KMS-11 (cell line): ENCODE measurements around the gene GPS1.

Experiments used
- H2AFZ ChIP-seq: fragments of 200-600 bp; sonication (generic); 2 replicates; pipeline ENCODE4 v1.6.1; 2016; ENCODE audit warnings: antibody characterized with exemption, mixed run types, low read depth
- H3K27ac ChIP-seq: fragments of 200-600 bp; sonication (generic); 2 replicates; pipeline ENCODE4 v1.6.1; 2016; ENCODE audit warnings: mild to moderate bottlenecking, mixed run types
- H3K27me3 ChIP-seq: fragments of 200-600 bp; sonication (generic); 2 replicates; pipeline ENCODE4 v1.6.1; 2017; ENCODE audit warnings: mild to moderate bottlenecking, low read depth, mixed run types, moderate library complexity; ENCODE audit not compliant: insufficient read depth
- H3K36me3 ChIP-seq: fragments of 200-600 bp; sonication (generic); 2 replicates; pipeline ENCODE4 v1.6.1; 2017; ENCODE audit warnings: mild to moderate bottlenecking, mixed run types; ENCODE audit not compliant: insufficient read depth
- H3K4me1 ChIP-seq: fragments of 200-600 bp; sonication (generic); 2 replicates; pipeline ENCODE4 v1.6.1; 2016; ENCODE audit warnings: mild to moderate bottlenecking, low read depth, mixed run types; ENCODE audit not compliant: poor library complexity, severe bottlenecking
- H3K4me2 ChIP-seq: fragments of 200-600 bp; sonication (generic); 2 replicates; pipeline ENCODE4 v1.7.0; 2016; ENCODE audit warnings: mild to moderate bottlenecking, mixed run types
- H3K4me3 ChIP-seq: fragments of 200-600 bp; sonication (generic); IDR thresholded peaks from 2 replicates; pipeline ENCODE4 v1.6.1; 2017; ENCODE audit warnings: low read depth, low read length, mixed read lengths; ENCODE audit not compliant: insufficient read depth
- H3K79me2 ChIP-seq: fragments of 200-600 bp; sonication (generic); 2 replicates; pipeline ENCODE4 v1.6.1; 2016; ENCODE audit warnings: low read depth, mixed run types; ENCODE audit not compliant: insufficient read depth
- H3K9ac ChIP-seq: fragments of 200-600 bp; sonication (generic); 2 replicates; pipeline ENCODE4 v1.6.1; 2016; ENCODE audit warnings: mild to moderate bottlenecking, mixed run types
- H4K20me1 ChIP-seq: fragments of 200-600 bp; sonication (generic); 2 replicates; pipeline ENCODE4 v1.6.1; 2016; ENCODE audit warnings: mild to moderate bottlenecking, mixed run types; ENCODE audit not compliant: insufficient read depth
- TF ChIP-seq, protein P1 (sequence below): fragments of 200-600 bp; sonication (generic); conservative IDR thresholded peaks from 2 replicates; pipeline ENCODE4 v1.6.1; 2017; ENCODE audit warnings: low read depth, mild to moderate bottlenecking, antibody characterized with exemption, low read length, moderate library complexity, mixed read lengths

The GPS1 gene

DNA sequence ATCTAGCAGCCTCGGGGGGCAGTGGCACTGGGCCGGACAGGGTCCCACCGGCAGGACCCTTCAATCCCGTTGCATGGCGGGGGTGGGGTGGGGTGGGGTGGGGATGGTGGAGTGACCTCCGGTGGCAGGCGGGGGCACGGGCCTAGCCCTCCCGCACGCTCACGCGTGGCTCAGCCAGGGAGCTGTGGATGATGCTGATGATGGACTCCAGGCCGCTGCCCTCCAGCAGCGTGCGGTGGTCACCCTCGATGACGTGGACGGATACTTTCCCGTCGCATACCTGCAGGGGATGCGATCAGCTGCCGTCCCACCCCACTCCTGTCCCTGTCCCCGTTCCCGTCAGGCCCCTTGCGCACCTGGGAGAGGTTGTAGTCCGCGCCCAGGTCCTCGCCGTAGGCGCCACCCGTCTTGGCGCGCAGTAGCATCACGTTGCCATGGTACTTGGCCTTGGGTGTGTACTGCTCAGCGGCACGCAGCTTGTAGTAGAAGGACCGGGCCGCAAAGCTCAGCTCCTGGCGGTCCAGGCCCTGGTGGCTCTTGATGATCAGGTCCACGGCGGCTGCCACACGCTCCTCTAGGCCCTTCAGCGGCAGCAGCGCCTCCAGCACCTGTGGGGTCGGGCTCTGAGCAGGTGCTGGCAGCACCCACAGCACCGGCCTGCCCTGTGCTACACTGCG, 27.4 kb downstream of the GPS1 start:
- Histone ChIP-seq H3K27me3 (no peaks in the 10 kb centered on the region), H2AFZ (no peak overlapping the region), H3K79me2 (no peaks in the 10 kb centered on the region), H3K36me3 (peaks cover 15% of the 10 kb centered on the region; the same call in 1 of the 2 replicates), H3K27ac (no peak overlapping the region), H3K4me2 (no peak overlapping the region), H3K4me3 (no peak overlapping the region), H3K9ac (no peak overlapping the region), H3K4me1 (no peaks in the 10 kb centered on the region), H4K20me1 (no peaks in the 10 kb centered on the region)
- TF ChIP-seq, protein P1, sequence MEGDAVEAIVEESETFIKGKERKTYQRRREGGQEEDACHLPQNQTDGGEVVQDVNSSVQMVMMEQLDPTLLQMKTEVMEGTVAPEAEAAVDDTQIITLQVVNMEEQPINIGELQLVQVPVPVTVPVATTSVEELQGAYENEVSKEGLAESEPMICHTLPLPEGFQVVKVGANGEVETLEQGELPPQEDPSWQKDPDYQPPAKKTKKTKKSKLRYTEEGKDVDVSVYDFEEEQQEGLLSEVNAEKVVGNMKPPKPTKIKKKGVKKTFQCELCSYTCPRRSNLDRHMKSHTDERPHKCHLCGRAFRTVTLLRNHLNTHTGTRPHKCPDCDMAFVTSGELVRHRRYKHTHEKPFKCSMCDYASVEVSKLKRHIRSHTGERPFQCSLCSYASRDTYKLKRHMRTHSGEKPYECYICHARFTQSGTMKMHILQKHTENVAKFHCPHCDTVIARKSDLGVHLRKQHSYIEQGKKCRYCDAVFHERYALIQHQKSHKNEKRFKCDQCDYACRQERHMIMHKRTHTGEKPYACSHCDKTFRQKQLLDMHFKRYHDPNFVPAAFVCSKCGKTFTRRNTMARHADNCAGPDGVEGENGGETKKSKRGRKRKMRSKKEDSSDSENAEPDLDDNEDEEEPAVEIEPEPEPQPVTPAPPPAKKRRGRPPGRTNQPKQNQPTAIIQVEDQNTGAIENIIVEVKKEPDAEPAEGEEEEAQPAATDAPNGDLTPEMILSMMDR = no peak

DNA sequence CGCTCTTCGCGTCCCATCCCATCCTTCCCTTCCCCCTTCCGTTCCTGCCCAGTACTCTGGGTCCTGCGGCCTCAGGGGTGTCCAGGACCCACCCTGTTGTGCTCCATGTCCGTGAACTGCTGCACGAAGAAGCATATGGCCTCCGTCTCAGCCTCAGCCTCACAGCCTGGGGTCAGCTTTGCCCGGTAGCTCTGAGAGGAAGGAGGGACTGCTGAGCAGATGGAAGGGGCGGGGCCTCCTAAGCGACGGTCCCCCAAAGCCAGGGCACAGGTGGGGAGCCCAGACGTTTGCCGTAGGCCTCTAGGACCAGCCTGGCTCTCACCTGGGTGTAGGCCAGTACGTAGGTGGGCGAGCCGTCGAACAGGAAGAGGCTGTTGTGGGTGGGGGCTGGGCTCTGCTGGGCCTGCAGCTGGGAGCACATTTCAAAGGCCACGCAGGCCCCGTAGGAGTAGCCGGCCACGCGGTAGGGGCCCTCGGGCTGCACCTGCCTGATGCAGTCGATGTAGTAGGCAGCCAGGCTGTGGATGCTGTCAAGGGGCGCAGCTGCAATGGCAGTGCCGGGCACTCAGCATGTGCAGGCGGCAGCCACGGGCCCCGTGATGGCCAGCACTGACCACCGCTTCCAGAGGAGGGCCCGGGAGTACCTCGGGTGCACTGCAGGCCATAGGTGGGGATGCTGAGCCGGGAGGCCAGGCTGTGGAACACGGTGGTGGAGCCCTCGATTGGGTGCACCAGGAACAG, 28.5 kb downstream of the GPS1 start:
- Histone ChIP-seq H3K27me3 (no peaks in the 10 kb centered on the region), H3K9ac (no peak overlapping the region), H3K36me3 (peaks cover 23% of the 10 kb centered on the region; the same call in 1 of the 2 replicates), H3K27ac (no peak overlapping the region), H3K4me3 (no peak overlapping the region), H3K4me1 (no peaks in the 10 kb centered on the region), H4K20me1 (no peaks in the 10 kb centered on the region), H3K79me2 (no peaks in the 10 kb centered on the region), H3K4me2 (no peak overlapping the region), H2AFZ (no peak overlapping the region)
- TF ChIP-seq, protein P1 = no peak

DNA sequence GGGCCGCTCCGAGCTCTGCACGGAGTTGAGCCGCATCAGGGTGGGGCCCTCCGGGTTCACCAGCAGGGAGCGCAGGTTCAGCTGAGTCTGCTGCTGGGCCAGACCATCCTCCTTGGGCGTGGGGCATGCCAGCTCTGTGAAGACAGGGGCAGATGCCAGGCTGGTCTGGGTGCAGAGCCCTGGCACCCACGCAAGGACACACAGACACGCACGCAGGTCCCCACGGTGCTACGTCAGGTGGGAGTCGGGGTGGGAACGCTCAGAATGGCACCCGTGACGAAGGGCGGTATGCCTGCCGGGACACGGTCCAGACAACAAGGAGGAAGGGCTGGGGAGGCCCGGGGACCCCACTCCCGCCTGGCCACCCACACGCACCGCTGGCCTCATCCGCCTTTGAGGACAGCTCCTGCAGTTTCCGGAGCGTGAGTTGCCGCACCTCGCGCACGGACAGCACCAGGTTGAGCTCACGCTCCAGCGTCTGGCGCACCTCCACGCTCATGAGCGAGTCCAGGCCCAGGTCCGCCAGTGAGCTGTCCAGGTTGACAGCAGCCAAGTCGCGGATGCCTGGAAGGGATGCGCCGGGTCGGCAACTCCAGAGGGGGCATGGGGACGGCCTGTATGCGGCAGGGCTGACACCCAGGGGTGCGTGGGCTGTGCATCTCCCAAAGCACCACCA, 29.2 kb downstream of the GPS1 start:
- Histone ChIP-seq H3K4me3 (no peak overlapping the region), H3K4me1 (no peaks in the 10 kb centered on the region), H3K9ac (no peak overlapping the region), H4K20me1 (no peaks in the 10 kb centered on the region), H3K4me2 (no peak overlapping the region), H3K27me3 (no peaks in the 10 kb centered on the region), H3K27ac (no peak overlapping the region), H3K36me3 (peaks cover 30% of the 10 kb centered on the region; the same call in 1 of the 2 replicates), H2AFZ (no peak overlapping the region), H3K79me2 (no peaks in the 10 kb centered on the region)
- TF ChIP-seq, protein P1 = no peak

DNA sequence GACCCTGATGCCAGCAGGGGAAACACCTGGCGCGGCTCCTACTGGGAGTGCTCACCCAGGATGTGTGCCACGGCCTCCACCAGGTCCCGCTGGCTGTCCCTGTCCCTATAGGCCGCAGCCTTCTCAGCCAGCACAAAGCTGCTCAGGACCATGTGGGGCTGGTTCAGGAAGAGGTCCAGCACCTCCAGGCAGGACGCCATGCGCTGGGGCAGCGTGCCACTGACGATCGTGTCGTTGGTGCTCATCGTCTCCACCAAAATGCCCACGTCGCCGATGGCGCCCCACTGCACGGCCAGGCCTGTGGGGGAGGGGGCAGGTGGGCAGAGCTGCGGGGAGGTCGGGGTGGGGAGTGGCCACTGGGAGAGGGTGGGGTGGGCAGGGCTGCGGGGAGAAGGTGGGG, 29.8 kb downstream of the GPS1 start:
- no peaks in the 10 kb centered on the region for H3K4me1 ChIP-seq
- TF ChIP-seq, protein P1 = no peak
- peaks cover 35% of the 10 kb centered on the region; the same call in 1 of the 2 replicates for H3K36me3 ChIP-seq
- H4K20me1 ChIP-seq = no peaks in the 10 kb centered on the region
- no peak overlapping the region for H3K4me3 ChIP-seq
- no peak overlapping the region for H3K9ac ChIP-seq
- H3K27me3 ChIP-seq = no peaks in the 10 kb centered on the region
- no peak overlapping the region for H3K27ac ChIP-seq
- H2AFZ ChIP-seq = no peak overlapping the region
- H3K4me2 ChIP-seq = no peak overlapping the region
- H3K79me2 ChIP-seq = no peaks in the 10 kb centered on the region
